Stimulated activated CD8-positive, alpha-beta memory T cell treated with anti-CD3 and anti-CD28 coated beads, Interleukin-15, amount 100 ng/mL, for 4 hours (primary cell): ENCODE measurements around the gene EPB41L2.
"Not testable (repeated sequence)": the region's sequence is repeated elsewhere in the genome, so short reads cannot be mapped to it uniquely, and the experiment has no call there.

ENCODE experiments used
- DNase-seq, 2 donors: peaks; one replicate each; pipeline ENCODE4 v3.0.0-alpha.2; 2020; ENCODE audit warnings: low read depth in 2 of 2

Gene EPB41L2

DNA sequence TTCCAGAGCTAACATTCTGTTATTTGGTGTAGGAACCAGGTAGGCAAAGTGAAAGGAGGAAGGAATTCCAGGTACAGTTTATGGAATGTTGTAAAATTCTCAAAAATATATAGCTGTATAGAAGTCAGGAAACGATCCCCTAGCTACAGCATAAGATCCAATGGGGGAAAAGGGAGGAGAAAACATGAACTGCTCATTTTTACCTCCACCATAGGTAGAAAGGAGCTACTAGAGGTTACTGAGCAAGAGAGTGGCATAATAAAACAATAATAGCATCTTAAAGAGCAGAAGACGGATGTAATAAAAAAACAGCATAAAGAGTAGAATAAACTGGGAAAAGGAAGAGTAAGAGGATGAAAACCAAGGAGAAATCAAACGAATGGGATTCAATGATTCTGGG is 26.9 kb downstream of the EPB41L2 start:
- DNase-seq = no peak

DNA sequence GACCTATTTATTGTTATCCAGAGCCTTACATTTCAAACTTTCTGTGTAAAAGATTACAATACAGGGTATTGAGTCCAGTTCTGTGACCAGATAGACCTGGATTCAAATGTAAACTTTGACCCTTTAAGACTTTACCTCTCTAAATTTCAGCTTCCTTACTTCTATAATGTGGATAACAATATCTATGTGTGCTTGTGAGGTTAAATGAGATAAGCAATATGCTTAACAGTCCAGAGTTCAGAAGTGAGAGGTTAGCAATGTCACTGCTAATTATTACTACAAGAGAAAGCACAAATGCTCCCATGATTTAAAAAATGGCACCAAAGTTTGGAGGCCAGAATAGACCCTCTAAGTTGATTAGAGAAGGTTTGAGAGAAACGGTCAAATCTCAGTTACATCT is 27.5 kb downstream of the EPB41L2 start:
- no peak for DNase-seq

GRCh38 chr6:131033631-131034030 is 29.4 kb downstream of the EPB41L2 start:
- DNase-seq = no peak

GRCh38 chr6:131029626-131030297 is 33.3 kb downstream of the EPB41L2 start:
- no peak for DNase-seq

DNA sequence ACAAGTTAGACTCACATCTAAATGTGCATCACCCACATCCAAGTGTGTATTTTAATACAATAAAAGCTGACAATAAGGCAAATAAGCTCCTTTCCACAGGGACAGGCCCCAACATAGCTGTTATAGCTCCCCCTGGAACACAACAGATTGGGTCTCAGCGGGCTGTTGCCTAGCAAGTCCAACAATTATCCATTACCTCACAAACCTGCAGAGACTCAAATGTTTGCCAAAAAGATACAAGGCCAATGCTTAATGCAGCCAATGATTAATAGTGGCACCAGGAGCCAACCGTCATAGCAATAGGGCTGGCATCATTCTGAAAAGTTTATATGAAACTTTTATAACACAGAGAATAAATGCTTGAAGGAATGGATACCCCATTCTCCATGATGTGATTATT is 35.7 kb downstream of the EPB41L2 start:
- DNase-seq = no peak

DNA sequence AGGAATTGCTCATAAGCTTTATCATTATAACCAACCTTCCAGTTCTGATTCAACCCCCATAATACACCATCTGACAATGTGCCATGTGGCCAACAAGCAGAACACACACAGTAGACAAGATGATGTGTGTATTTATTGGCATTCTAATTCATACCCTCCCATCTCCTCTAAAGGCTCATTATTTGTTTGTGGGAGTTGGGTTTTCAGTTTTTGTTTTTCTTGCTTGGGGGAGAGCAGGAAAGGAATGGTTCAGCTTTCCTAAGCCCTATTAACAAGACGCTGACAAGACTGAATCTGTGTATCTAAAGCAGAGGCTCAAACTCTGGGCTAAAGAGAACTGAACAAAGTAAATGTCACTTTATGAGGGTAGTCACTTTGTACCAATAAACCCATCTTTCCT is 36.8 kb downstream of the EPB41L2 start:
- DNase-seq = no peak

GRCh38 chr6:131024565-131024964 is 38.5 kb downstream of the EPB41L2 start:
- no peak for DNase-seq

DNA sequence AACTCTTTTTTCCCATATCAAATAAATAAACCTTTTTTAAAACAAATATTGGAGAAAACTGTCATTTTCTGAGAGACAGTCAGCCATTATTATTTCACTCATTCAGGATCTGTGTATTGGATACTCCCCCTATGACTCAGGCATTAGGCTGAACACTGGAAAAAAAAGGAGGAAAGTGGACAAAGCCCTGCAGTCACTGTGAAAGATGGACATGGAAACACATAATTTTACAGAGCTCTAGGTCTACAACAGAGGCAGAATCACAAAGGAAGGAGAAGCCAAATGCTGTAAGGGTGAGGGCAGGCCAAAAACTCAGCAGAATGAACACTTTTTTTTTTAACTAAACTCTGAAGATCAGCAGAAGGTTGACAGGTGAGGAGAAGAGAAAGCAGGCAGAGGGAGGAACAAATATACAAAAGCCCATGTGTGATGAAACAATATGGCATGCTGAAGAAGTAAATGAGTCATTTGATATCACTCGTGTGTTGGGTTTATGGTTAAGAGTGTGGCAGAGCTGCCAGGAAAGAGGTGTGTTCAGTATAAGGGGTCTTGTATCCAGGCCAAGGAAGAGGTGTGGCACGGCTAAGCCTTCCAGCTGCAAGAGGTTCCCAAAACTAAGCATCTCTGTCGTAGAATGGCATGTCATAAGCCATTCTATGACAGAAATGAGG is 39.1 kb downstream of the EPB41L2 start:
- DNase-seq = no peak

GRCh38 chr6:131022691-131023090 is 40.4 kb downstream of the EPB41L2 start:
- no peak for DNase-seq

DNA sequence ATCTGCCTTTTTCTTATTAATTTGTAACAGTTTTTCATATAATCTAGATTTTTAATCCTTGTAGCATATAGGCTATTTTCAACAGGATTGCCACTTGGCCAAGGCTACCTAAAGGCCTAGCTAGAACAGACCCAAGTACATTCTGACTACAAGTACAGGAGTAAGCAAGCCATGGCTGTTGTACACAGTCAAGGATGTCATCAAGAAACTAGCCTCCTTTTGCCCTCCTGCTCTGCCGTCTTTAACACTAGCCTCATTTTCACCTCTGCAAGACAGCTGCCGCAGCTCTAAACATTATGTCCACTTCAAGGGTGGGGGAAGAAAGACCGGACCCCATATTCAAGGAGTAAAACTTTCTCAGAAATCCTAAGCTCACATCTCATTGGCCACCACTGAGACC is 45.1 kb downstream of the EPB41L2 start:
- DNase-seq = no peak

- no peak for DNase-seq
Observed at GRCh38 chr6:131015630-131016263, 47.3 kb downstream of the EPB41L2 start.

GRCh38 chr6:131015025-131015591 is 47.9 kb downstream of the EPB41L2 start:
- DNase-seq = no peak

DNA sequence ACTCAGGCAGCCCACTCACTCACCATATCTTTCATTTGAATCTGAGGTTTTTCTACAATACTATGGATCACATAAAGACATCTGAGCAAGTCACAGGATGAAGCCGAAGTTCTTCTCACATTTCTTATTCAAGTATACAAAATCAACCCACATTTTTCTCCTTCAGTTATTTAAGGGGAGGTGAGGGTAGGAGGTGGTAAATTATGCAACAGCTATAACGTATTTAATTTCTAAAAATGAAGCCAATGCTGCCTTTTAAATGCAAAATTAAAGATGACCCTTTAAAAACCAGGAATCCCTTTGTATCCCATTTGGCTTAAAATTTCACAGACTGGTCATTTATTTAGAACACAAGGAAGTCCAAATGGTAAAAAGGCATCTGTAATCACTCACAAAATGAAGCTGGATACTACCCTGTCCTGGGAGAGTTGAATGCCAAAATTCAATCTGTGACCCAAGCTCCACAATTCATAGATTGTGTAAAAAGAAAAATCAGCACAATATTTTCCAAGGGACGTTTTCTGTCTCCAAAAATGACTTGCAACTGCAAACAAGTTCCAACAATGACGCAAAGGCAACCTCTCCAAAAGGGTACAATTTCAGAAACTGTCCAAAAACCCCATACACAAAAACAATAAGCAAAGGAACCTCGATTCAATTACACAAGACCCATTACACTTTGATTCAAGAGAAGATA is 48.8 kb downstream of the EPB41L2 start:
- no peak for DNase-seq

DNA sequence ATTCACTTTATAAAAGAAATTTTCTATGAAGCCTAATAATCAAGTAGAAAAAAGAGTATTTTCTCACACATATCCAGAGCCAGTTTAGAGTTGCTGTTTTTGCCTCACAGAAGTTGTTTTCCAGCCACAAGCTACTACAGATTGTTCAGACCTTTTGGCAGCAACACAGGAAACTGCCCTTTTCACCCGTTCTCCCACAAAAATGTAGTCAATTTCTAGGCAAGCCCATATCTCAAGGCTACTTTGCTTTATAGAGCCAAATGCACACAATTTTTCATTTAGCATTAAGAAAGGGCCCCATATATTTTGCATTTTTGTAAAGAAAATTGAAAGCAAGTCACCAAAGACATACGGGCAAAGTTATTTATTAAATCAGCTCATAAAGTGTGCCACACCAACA is 49.5 kb downstream of the EPB41L2 start:
- no peak for DNase-seq

DNA sequence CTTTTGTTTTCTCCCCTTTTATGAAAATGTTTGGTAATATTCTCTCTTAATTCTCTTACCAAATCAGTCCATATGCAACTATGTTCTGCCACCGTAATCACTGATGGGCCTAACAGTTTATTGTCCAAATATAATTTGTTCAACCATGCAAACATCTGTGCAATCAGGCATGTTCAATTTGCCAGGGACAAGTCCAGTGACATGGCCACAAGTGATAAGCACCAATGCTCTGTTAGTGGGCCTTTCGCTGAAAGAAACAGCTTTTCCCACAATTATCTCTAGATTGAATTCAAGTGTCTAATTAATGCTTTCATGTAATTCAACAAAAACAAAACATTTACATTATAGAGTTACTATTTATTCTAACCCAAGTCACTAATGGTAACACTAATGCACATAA is 53.3 kb downstream of the EPB41L2 start:
- no peak for DNase-seq

- not testable (repeated sequence) for DNase-seq
Observed at GRCh38 chr6:131008965-131009364, 54.1 kb downstream of the EPB41L2 start.

DNA sequence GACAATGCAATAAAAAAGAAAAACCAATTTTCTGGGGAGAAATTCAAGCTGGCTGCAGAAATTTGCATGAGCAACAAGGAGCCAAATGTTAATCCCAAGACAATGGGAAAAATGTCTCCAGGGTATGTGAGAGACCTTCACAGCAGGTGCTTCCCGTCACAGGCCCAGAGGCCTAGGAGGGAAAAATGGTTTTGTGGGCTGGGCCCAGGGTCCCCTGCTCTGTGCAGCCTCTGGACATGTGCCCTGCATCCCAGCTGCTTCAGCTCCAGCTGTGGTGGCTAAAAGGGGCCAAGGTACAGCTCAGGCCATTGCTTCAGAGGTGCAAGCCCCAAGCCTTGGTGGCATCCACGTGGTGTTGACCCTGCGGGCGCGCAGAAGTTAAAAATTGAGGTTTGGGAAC is 55.1 kb downstream of the EPB41L2 start:
- not testable (repeated sequence) for DNase-seq

DNA sequence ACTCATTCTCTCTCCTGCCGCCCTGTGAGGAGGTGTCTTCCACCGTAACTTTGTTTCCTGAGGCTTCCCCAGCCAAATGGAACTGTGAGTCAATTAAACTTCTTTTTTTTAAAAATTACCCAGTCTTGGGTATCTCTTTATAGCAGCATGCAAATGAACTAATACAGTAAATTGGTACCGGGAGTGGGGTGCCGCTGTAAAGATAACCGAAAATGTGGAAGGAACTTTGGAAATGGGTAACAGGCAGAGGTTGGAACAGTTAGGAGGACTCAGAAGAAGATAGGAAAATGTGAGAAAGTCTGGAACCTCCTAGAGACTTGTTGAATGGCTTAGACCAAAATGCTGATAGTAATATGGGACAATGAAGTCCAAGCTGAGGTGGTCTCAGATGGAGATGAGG is 55.8 kb downstream of the EPB41L2 start:
- DNase-seq = no peak

DNA sequence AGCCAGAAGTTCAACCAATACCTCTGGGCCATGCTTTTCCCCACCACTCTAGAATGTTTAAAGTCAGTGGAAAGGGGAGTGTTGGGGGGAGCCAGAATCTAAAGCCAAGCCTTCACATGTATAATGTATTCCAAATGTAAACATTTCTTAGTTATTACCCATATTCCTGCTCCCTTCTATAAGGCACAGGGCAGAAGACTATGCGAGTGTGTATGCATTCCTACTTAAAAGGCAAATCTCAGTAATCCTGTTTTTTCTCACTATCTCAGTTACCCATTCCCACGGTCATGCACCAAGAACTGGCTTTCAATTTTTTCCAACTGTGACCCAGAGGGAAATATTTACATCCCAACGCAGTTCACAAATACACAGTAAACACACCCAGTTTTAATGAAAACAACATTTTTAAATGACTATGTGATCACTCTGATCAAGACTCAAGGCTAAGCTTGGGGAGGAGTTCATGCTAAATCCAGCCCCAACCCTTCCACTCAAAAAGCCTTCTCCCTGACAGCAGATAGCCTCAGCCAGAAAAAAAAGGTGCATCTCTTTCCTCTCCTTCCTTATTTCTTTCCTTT is 57.5 kb downstream of the EPB41L2 start:
- DNase-seq = no peak

DNA sequence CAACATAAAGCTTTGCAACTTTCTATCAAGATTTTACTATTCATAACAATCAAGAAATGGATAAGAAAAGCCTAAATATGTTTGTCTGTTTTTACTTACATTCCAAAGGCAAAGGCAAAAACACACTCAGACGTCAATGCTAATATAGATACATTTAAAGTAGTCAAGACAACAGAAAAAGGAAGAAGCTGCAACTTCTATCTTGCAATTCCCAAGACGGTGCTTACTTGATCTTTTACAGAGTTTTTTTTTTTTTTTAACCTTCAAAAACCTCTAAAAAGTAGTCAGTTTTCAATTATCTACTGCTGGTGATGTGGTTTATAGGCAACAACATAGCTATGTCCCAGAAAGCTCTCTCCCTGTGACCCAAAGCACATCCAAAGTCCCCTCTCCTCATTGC is 58.1 kb downstream of the EPB41L2 start:
- DNase-seq = no peak

GRCh38 chr6:131004387-131004755 is 58.7 kb downstream of the EPB41L2 start:
- DNase-seq = no peak
